Left ventricle myocardium superior (tissue), 1 donor: Measurements from ENCODE around the gene NOD2. TPM values are rescaled to one million over a fixed set of nuclear protein-coding genes. Genes with fewer than 3 reads are reported as not detected.

ENCODE experiments used
- ATAC-seq: fragments of 200-7000 bp; cut with Tn5 transposase; one replicate; pipeline ENCODE4 v1.9.1; 2020; ENCODE audit warnings: mild to moderate bottlenecking, moderate library complexity
- DNase-seq: peaks from one replicate; pipeline ENCODE4 v3.0.0-alpha.2; 2020
- intact Hi-C: fragments of 100-400 bp; cut with micrococcal nuclease; formaldehyde crosslinking; loops from one replicate; pipeline ENCODE4 v1.11.0; 2022
- long read RNA-seq: library from polyadenylated mRNA; unstranded; transcript quantifications from one replicate; pipeline ENCODE4 v2.0.0, GENCODE V29; 2021
- total RNA-seq: library from RNA; stranded (reverse); fragmentation: NEBNext Ultra II Directional; extraction: Animal tissue kit (Norgen Biotek cat#: 25700); gene quantifications from one replicate; pipeline ENCODE4 v1.2.1, GENCODE V29; 2021
- donor health status: DM: no; HTN: yes; CAD: no; lungs with severe emphysema.

Gene NOD2
- 0.45 TPM for total RNA-seq
- long read RNA-seq: 0 reads

- peak; percentile 67 for DNase-seq
- intact Hi-C loops: no loop called here
- peak; percentile 48 for ATAC-seq
Measured at GRCh38 chr16:50692999-50693781, at the start of gene NOD2. NOD2 (plus strand) TSS chr16:50693606; CDS start chr16:50699496, 5,890 bp downstream.

- ATAC-seq (no peak), DNase-seq (no peak)
- intact Hi-C loops: no loop called here
Measured at GRCh38 chr16:50644245-50644644, 49.2 kb upstream of the NOD2 start.

GRCh38 chr16:50644729-50645128 is 48.7 kb upstream of the NOD2 start:
- ATAC-seq (peak; percentile 68), DNase-seq (no peak)
- intact Hi-C loops: no loop called here

- intact Hi-C loops: no loop called here
- DNase-seq: no peak
Measured at GRCh38 chr16:50645563-50646220, 47.7 kb upstream of the NOD2 start.

GRCh38 chr16:50646345-50646744 is 47.1 kb upstream of the NOD2 start:
- DNase-seq (no peak), ATAC-seq (no peak)
- intact Hi-C loops: no loop called here

More at GRCh38 chr16:50645563-50646220, 47.7 kb upstream of the NOD2 start:
- no peak for ATAC-seq

- DNase-seq (no peak), ATAC-seq (no peak)
- intact Hi-C loops: no loop called here
Measured at GRCh38 chr16:50651835-50652438, 41.5 kb upstream of the NOD2 start.

GRCh38 chr16:50652836-50653425 is 40.5 kb upstream of the NOD2 start:
- no peak for ATAC-seq
- DNase-seq: no peak
- intact Hi-C loops: no loop called here

GRCh38 chr16:50653633-50654519 is 39.5 kb upstream of the NOD2 start:
- DNase-seq: no peak
- ATAC-seq: no peak
- intact Hi-C loops: no loop called here

- intact Hi-C loops: no loop called here
- no peak for ATAC-seq
- DNase-seq: no peak
Measured at GRCh38 chr16:50655558-50656055, 37.8 kb upstream of the NOD2 start.

- intact Hi-C loops: no loop called here
- ATAC-seq (no peak), DNase-seq (no peak)
Measured at GRCh38 chr16:50657241-50657640, 36.2 kb upstream of the NOD2 start.

- intact Hi-C loops: no loop called here
- no peak for DNase-seq
- no peak for ATAC-seq
Measured at GRCh38 chr16:50659806-50660205, 33.6 kb upstream of the NOD2 start.

GRCh38 chr16:50662306-50662940 is 31.0 kb upstream of the NOD2 start:
- ATAC-seq (no peak), DNase-seq (no peak)
- intact Hi-C loops: no loop called here

- ATAC-seq (no peak), DNase-seq (no peak)
- intact Hi-C loops: no loop called here
Measured at GRCh38 chr16:50664270-50664669, 29.1 kb upstream of the NOD2 start.

- intact Hi-C loops: no loop called here
- peak; percentile 82 for DNase-seq
- peak; percentile 89 for ATAC-seq
Measured at GRCh38 chr16:50665128-50665878, 28.1 kb upstream of the NOD2 start.

GRCh38 chr16:50666658-50667496 is 26.5 kb upstream of the NOD2 start:
- intact Hi-C loops: no loop called here
- no peak for ATAC-seq
- DNase-seq: no peak

GRCh38 chr16:50667497-50668367 is 25.7 kb upstream of the NOD2 start:
- ATAC-seq (no peak), DNase-seq (no peak)
- intact Hi-C loops: no loop called here
